Measurements from ENCODE around the gene HSD17B1. TPM values are rescaled to one million over a fixed set of nuclear protein-coding genes. Genes with fewer than 3 reads are reported as not detected.

Gene HSD17B1
- total RNA-seq, 1 experiment from 2014 or later: 1.7 TPM

- peak; percentile 96 for DNase-seq (ENCODE audit: low spot score)
Observed at GRCh38 chr17:42566883-42567573, 14.3 kb downstream of the HSD17B1 start, which contains the start of gene MLX. Gene MLX, plus strand, starts transcription at chr17:42567100. Its CDS starts 25 bp downstream, at chr17:42567125.

- DNase-seq (ENCODE audit: low spot score): no peak
Observed at GRCh38 chr17:42568341-42569111, 15.8 kb downstream of the HSD17B1 start.

DNA sequence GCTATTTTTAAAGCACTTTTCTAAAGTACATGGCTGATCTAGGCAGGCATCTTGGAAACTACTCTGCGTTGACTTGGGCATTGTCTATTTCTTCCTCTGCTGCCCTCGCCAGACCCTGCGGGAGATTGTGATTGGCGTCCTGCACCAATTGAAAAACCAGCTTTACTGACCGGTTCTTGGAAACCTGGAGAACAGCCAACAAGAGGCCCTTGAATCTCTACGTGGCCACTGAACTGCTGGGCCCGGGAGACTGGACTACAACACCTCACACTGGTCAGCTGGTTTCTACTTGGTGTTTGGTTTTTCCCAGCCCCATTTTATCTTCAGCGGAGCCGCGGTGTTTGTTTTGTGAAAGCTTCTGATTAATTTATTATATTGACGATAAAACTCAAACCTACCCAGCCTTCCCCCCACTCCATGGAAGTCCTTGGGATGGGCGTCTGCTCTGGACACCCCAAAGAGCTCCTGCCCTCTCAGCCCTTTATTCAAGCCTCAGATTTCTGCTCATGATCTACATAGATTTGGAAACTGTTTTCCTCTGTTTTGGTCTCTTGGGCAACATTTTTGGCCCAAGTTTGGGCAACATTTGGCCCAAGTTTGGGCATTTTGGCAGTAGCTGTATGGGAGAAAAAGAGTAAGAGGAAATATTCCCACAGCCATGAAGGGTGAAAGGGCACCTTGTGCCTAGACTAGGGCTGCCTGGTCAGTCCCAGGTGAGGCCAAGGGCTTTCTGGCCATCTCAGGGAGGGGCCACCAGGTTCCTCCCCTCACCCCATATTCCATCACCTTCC is 18.9 kb downstream of the HSD17B1 start:
- DNase-seq (ENCODE audit: low spot score): no peak

GRCh38 chr17:42573095-42573494 is 20.4 kb downstream of the HSD17B1 start:
- DNase-seq (ENCODE audit: low spot score): no peak

GRCh38 chr17:42574463-42574862 is 21.7 kb downstream of the HSD17B1 start:
- DNase-seq (ENCODE audit: low spot score): no peak

DNA sequence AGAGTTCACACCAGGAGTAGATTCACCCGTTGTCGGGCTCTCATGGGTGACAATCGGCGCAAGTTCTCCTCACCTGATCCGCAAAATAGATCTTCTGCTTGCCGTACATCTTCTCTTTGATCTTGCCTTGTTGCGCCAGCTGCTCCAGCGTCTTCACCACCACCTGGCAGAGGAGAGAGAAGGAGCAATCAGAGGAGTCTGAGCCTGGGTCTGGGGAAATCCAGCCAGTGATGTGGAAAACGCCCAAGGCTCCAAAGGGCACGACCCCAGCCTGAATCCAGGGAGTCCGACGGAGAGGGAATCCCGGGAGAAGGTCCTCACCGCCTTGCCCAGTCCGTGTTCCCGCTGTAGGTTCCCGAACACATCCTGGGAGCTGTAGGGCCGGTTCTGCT is 24.4 kb downstream of the HSD17B1 start:
- no peak for DNase-seq (ENCODE audit: low spot score)

- peak; percentile 94 for DNase-seq (ENCODE audit: low spot score)
Observed at GRCh38 chr17:42577532-42578281, 25.0 kb downstream of the HSD17B1 start, which contains the start of gene PSMC3IP. Gene PSMC3IP, minus strand, starts transcription at chr17:42577729. Its CDS starts 43 bp downstream, at chr17:42577686.

- peak; percentile 86 for DNase-seq (ENCODE audit: low spot score)
Observed at GRCh38 chr17:42578282-42578869, 25.7 kb downstream of the HSD17B1 start.

DNA sequence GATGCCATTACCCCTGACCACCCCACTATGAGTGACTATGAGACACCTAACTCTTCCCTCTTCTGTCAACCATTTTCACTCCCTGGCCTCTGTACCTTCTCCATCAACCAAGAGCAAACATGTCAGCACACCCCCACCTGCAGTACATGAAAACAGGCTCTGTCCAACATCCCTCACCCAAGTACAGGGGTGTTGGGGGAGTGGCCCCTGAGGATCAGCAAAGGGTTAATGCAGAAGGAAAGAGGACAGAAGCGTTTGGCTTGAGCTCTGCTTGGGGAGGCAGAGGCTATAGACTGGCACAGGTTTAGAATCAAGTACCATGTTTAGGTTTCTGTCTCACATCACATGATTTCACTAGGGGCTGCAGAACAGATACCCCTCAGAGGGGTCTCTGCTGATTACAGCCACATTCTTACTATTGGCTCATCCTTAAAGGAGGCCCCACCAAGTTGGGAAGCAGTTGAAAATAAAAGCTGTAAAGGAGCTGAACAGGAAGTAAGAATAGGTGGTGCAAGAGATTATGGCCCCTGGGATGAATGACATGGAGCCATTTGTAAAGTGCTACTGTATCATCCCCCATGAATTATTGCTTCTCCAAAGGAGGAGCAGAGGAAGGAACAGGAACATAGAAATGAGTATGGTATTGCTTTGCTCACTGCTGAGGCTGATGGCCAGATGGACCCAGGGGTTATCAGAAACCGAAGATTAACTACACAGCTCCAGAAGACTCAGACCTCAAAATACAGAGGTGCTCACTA is 27.2 kb downstream of the HSD17B1 start:
- DNase-seq (ENCODE audit: low spot score): no peak

DNA sequence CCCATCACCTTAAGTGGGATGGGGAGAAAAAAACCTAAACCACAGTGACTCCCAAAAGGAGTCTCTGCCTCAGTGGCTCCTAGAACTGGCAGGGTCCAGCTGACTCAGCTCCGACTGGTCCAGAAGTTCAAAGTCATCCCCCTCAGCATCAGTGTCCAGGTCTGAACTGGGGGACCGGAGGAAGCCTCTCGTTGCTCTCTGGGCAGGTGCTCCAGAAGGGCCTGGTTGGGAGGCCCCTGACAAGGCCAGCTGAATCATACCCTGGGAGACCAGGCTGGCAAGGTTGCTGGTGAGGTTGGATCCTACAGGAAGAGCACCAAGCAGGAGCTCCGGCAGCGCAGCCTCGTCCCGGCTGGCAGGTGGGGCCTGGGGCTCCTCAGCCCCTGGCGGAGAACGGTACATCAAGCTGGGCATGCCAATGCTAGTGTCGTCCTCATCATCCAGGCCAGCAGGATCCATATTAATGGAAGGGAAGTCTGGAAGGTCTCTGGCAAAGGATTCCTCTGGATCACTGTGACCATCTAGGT is 29.1 kb downstream of the HSD17B1 start:
- DNase-seq (ENCODE audit: low spot score): no peak

DNA sequence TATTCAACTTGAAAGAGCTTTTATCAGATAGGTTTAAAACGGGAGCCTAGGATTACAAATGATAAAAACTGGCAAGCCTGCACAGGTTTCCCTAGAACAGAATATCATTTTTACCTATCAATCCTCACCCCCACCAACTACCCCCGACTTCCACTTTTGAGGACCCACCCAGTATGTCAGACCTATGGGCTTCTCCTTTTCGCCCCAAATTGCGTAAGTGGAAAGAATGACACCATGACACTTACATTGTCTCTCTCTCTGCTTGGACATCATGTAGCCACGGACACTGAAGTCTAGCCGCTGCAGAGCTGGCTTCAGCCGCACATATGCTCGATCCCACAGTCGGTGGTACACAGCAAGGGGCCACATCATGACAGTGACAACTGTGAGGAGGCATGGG is 32.2 kb downstream of the HSD17B1 start:
- no peak for DNase-seq (ENCODE audit: low spot score)

DNA sequence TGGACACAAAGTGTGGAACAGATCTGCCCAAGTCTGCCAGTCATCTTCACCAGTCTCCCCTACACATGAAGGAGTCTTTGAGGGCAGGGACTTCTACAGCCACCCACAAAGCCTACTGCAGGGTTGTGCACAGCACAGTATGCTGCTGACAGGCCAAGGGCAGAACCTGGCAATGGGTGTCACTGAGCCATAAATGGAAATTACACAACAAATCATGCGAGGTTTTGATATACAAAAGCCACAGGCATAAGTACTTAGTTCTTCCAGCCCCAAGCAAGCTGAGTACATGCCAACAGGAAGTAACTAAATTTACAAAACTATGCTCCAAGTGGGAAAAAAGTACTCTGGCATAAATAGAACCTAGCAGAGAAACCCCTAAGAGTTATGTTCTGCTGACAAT is 32.6 kb downstream of the HSD17B1 start:
- DNase-seq (ENCODE audit: low spot score): no peak

DNA sequence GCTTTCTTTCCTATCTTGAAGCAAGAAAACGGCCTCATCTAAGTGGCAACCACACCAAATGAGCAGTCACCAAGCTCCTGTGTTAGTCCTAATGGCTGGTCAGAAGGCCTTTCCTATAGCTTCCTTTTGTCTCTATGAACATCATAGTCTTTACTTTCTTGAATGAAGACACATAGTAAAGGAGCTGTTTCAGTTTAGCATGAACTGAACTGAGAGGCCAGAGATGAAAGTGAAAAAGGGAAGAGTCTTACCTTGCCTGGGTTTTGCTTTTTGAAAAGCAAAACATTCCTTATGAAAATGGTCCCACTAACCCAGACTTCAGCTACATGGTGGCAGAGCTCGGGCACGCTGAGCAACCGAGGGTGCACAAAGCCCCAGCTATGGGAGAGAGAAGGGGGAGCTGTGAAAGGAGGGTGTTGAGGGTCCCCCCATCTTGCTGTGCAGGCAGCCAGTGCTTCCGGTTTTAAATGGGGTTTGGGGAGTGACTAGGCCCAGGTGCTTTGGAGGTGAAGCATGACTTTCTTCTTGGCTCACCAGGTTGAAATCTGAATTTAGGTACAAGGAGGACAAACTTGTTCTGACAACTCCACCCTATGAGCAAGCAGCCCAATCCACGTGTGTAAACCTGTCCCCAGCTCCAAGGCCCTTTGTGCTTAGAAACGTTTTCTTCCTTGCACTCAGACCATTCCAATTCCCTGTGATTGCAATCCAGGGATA is 33.9 kb downstream of the HSD17B1 start:
- DNase-seq (ENCODE audit: low spot score): no peak

DNA sequence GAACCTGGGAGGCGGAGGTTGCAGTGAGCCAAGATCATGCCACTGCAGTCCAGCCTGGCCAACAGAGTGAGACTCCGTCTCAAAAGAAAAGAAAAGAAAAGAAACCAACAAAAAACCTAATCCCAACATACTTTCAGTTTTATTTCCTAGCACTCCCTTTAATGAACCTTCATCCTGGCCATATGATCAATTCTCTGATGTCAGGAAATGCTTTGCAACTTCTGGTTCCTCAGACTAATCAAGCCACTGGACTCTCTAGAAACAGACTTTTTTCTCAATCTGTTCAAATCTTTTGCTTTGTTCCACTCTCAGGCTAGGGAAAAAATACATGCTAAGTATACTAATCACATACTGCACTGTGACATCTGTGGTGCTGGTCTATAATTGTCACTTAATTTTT is 38.2 kb downstream of the HSD17B1 start:
- DNase-seq (ENCODE audit: low spot score): no peak

- DNase-seq (ENCODE audit: low spot score): no peak
Observed at GRCh38 chr17:42591411-42591810, 38.7 kb downstream of the HSD17B1 start.

GRCh38 chr17:42596386-42596785 is 43.7 kb downstream of the HSD17B1 start:
- no peak for DNase-seq (ENCODE audit: low spot score)

GRCh38 chr17:42598905-42599304 is 46.2 kb downstream of the HSD17B1 start:
- no peak for DNase-seq (ENCODE audit: low spot score)

GRCh38 chr17:42603318-42603717 is 50.6 kb downstream of the HSD17B1 start:
- DNase-seq (ENCODE audit: low spot score): no peak

Data from HT-29 (cell line).